OCI-LY1 (cell line): ENCODE measurements around the gene RASL12.

Source experiments
- H2AFZ ChIP-seq: fragments of 200-600 bp; sonication (generic), shearing (Covaris generic); 2 replicates; pipeline ENCODE4 v1.6.0; 2014; ENCODE audit warnings: antibody characterized with exemption, mild to moderate bottlenecking, low read length
- H3F3A ChIP-seq: fragments of 200-600 bp; sonication (generic), shearing (Covaris generic); 2 replicates; pipeline ENCODE4 v1.6.0; 2014; ENCODE audit warnings: mild to moderate bottlenecking, antibody characterized with exemption, low read length, moderate library complexity; ENCODE audit not compliant: insufficient read depth
- H3K27ac ChIP-seq: fragments of 200-600 bp; sonication (generic); 2 replicates; pipeline ENCODE4 v1.5.1; 2014; ENCODE audit warnings: low read length, mixed run types, mild to moderate bottlenecking, low read depth; ENCODE audit not compliant: poor library complexity, severe bottlenecking
- H3K27me3 ChIP-seq: fragments of 200-600 bp; sonication (generic); 2 replicates; pipeline ENCODE4 v1.6.0; 2014; ENCODE audit warnings: antibody characterized with exemption, mild to moderate bottlenecking, low read length, moderate library complexity; ENCODE audit not compliant: insufficient read depth
- H3K36me3 ChIP-seq: fragments of 200-600 bp; sonication (generic); 2 replicates; pipeline ENCODE4 v1.6.1; 2014; ENCODE audit warnings: mild to moderate bottlenecking, antibody characterized with exemption, low read length, moderate library complexity, mixed read lengths; ENCODE audit not compliant: insufficient read depth
- H3K4me1 ChIP-seq: fragments of 200-600 bp; sonication (generic); 2 replicates; pipeline ENCODE4 v1.5.1; 2014; ENCODE audit warnings: mild to moderate bottlenecking, low read length, moderate library complexity; ENCODE audit not compliant: insufficient read depth, severe bottlenecking
- H3K4me2 ChIP-seq: fragments of 200-600 bp; sonication (generic), shearing (Covaris generic); 2 replicates; pipeline ENCODE4 v1.6.1; 2014; ENCODE audit warnings: low read length
- H3K4me3 ChIP-seq: fragments of 200-600 bp; sonication (generic); 2 replicates; pipeline ENCODE4 v1.5.1; 2014; ENCODE audit warnings: low read length, low read depth, mild to moderate bottlenecking, mixed read lengths; ENCODE audit not compliant: poor library complexity, severe bottlenecking
- H3K79me2 ChIP-seq: fragments of 200-600 bp; shearing (Covaris generic); 2 replicates; pipeline ENCODE4 v1.6.1; 2016; ENCODE audit warnings: mixed run types, low read length, mixed read lengths; ENCODE audit not compliant: insufficient read depth
- H3K9ac ChIP-seq: fragments of 200-600 bp; sonication (generic), shearing (Covaris generic); 2 replicates; pipeline ENCODE4 v1.6.1; 2014; ENCODE audit warnings: mild to moderate bottlenecking, low read length, mixed read lengths
- H3K9me2 ChIP-seq: fragments of 200-600 bp; sonication (generic), shearing (Covaris generic); 2 replicates; pipeline ENCODE4 v1.6.1; 2014; ENCODE audit warnings: low read depth, mild to moderate bottlenecking, low read length, mixed read lengths
- H3K9me3 ChIP-seq: fragments of 200-600 bp; shearing (Covaris generic); 2 replicates; pipeline ENCODE4 v1.6.1; 2014; ENCODE audit warnings: low read length, mixed read lengths
- H4K20me1 ChIP-seq: fragments of 200-600 bp; sonication (generic), shearing (Covaris generic); 2 replicates; pipeline ENCODE4 v1.6.0; 2016; ENCODE audit warnings: mild to moderate bottlenecking, low read length; ENCODE audit not compliant: insufficient read depth
- EZH2 ChIP-seq: fragments of 200-600 bp; sonication (generic), shearing (Covaris generic); IDR thresholded peaks from 2 replicates; pipeline ENCODE4 v1.8.0; 2017; ENCODE audit warnings: borderline replicate concordance, mixed run types, mild to moderate bottlenecking, antibody characterized with exemption, low read length, moderate library complexity, mixed read lengths
- TF ChIP-seq, protein P1 (sequence below): fragments of 200-600 bp; sonication (generic), shearing (Covaris generic); IDR thresholded peaks from 2 replicates; pipeline ENCODE4 v1.5.1; 2017; ENCODE audit warnings: mild to moderate bottlenecking, antibody characterized with exemption, low read length, moderate library complexity, mixed read lengths

The RASL12 gene

DNA sequence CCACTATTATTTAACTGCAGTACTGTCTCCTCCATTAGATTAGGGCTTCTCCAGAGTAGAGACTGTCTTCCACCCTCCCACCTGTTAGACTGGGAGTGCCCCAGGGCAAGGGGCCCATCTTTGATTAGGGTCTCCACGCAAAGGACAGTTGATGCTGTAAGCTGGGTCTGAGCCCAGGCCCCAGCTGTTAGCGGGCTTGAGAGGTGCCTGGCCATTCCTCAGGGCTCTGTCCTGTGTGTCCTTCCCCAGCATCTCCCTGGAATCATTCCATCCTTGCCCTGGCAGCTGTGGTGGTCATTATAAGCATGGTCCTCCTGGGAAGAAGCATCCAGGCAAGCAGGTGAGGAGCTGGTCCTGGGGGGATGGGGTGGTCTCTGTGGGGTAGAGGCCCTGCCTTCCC, 16.5 kb downstream of the RASL12 start:
- Histone ChIP-seq H4K20me1 (no peaks in the 10 kb centered on the region), H3K4me1 (peaks cover 12% of the 10 kb centered on the region), H3K4me3 (no peak overlapping the region), H2AFZ (no peak overlapping the region), H3K36me3 (no peaks in the 10 kb centered on the region), H3K9me3 (no peaks in the 10 kb centered on the region), H3K27ac (no peak overlapping the region), H3K9ac (no peak overlapping the region), H3K4me2 (no peak overlapping the region), H3K79me2 (no peaks in the 10 kb centered on the region), H3F3A (no peaks in the 10 kb centered on the region), H3K9me2 (no peaks in the 10 kb centered on the region), H3K27me3 (no peaks in the 10 kb centered on the region)
- no peak for TF ChIP-seq EZH2
- TF ChIP-seq, protein P1, sequence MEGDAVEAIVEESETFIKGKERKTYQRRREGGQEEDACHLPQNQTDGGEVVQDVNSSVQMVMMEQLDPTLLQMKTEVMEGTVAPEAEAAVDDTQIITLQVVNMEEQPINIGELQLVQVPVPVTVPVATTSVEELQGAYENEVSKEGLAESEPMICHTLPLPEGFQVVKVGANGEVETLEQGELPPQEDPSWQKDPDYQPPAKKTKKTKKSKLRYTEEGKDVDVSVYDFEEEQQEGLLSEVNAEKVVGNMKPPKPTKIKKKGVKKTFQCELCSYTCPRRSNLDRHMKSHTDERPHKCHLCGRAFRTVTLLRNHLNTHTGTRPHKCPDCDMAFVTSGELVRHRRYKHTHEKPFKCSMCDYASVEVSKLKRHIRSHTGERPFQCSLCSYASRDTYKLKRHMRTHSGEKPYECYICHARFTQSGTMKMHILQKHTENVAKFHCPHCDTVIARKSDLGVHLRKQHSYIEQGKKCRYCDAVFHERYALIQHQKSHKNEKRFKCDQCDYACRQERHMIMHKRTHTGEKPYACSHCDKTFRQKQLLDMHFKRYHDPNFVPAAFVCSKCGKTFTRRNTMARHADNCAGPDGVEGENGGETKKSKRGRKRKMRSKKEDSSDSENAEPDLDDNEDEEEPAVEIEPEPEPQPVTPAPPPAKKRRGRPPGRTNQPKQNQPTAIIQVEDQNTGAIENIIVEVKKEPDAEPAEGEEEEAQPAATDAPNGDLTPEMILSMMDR = no peak

GRCh38 chr15:65050270-65050669, 17.5 kb downstream of the RASL12 start:
- no peak overlapping the region for H3K4me2 ChIP-seq
- H3K36me3 ChIP-seq = no peaks in the 10 kb centered on the region
- TF ChIP-seq, protein P1 = no peak
- TF ChIP-seq EZH2 = no peak
- H3K9me3 ChIP-seq = no peaks in the 10 kb centered on the region
- H3K79me2 ChIP-seq = no peaks in the 10 kb centered on the region
- H2AFZ ChIP-seq = no peak overlapping the region
- no peak overlapping the region for H3K27ac ChIP-seq
- H3K9ac ChIP-seq = no peak overlapping the region
- H3K9me2 ChIP-seq = no peaks in the 10 kb centered on the region
- H4K20me1 ChIP-seq = no peaks in the 10 kb centered on the region
- H3K27me3 ChIP-seq = no peaks in the 10 kb centered on the region
- peaks cover 12% of the 10 kb centered on the region for H3K4me1 ChIP-seq
- H3F3A ChIP-seq = no peaks in the 10 kb centered on the region
- H3K4me3 ChIP-seq = no peak overlapping the region

DNA sequence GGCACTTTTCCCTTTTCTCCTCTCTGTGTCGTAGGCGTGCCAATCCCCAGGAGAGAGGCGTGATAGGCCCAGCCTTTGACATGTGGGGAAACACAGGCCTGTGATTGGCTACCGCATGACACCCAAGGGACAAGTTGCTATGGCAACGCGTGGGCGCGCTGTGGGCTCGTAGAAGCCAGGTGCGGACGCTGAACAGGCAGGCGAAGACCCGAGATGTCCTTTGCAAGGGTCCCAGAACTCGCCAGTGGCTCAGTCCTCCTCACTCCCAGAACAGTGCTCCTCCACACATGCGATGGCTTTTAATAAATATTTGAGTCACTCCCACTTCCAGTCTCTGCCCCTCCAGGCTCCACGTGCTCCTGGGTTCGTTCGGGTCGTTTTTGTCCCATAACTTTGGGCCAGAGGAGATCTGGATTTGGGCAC, 18.4 kb downstream of the RASL12 start:
- Histone ChIP-seq H3K9me3 (no peaks in the 10 kb centered on the region), H3K27ac (no peak overlapping the region), H3F3A (no peaks in the 10 kb centered on the region), H3K27me3 (no peaks in the 10 kb centered on the region), H3K4me1 (peaks cover 12% of the 10 kb centered on the region), H3K9ac (no peak overlapping the region), H3K4me3 (peak overlapping the region; percentile 38), H4K20me1 (no peaks in the 10 kb centered on the region), H3K79me2 (no peaks in the 10 kb centered on the region), H3K9me2 (no peaks in the 10 kb centered on the region), H2AFZ (no peak overlapping the region), H3K36me3 (no peaks in the 10 kb centered on the region), H3K4me2 (peak overlapping the region; percentile 65)
- TF ChIP-seq EZH2 = no peak
- TF ChIP-seq, protein P1 = no peak
